ENCODE data around the gene PITX3. TPM values are rescaled to one million over a fixed set of nuclear protein-coding genes. Genes with fewer than 3 reads are reported as not detected.

The PITX3 gene
- 0.25 to 0.37 TPM (median 0.30 TPM) in 4 of 5 replicates, not detected in the other for total RNA-seq (2022; extraction: Qiagen RNA extraction; ENCODE audit: low read depth)

DNA sequence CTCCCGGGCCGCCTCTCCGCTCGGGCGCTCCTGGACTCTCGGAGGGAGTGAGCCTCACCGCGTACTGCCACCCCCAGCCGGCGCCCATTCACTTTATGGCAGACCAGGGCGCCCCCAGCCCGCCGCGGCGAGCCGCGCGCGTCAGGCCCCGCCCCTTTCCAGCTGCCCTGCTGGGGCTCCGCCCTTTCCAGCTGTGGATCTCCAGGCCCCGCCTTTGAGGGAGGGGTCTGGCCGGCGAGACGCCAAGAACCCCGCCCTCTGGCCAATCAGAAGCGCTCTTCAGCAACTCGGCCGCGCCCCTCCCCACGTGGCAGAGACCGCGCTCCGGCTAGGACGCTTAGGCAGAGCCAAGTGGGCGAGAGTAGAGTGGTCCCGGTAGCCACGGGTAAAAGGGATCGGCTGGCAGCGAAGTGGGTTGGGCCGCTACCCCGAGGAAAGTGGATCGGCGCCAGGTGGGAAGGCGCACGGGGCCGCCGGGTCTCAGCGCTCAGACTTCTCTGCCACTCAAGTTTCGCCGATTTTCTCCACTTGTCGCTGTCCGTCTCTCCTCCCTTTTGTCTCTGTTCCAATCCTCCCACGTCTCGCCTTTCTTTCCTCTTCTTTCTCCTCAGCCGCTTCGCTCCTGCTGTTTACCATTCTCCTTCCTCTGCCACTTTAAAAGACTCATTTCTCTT is at the start of gene PITX3:
Gene PITX3 (minus strand): TSS at position 69 of the 674 bp plus-strand sequence. CDS start 9,432 bp downstream, outside the sequence.

GRCh38 chr10:102245082-102245931 is 4.0 kb upstream of the PITX3 start, which contains the start of gene GBF1:
Gene GBF1 (plus strand): TSS chr10:102245532. CDS start chr10:102258939, 13,407 bp downstream.

DNA sequence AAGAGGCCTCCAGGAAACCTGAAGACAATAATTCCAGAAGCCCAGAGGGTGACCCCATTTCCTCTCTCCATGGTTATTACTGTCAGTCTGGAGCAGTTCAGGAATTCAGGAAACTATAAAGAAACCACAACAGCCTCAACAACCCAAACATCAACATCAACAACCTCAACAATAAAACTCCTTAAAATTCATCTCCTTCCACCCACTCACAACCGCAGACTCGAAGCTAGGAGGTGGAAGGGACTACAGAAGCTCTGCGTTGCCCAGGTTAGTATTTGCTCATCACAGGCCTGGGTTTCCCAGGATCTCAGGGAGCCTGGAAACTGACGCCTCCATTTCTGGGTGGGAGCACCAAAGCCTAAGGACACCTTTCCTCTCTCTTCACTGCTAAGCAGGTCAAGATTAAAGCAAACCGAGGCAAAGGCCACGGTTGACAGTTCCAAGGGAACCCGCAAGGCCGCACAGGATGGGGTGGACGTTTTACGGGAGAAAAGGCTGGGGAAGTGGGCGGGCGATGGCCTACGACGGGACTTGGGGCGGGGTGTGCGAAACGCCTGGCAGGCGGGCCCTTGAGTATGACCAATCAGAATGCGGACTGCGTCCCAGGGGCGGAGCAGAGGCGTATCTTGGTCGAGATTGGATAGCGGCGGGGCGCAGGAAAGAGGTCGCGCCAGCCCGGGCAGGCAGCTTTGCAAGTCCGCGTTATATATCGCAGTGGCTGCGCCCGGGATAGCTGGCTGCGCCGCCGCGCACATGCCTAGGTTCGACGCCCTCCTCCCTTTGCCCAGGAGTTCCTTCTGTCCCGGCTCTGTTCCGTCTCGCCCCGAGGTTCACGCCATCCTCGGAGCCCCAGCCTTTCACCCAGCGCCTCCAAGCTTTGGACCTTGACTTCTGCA is 15.4 kb downstream of the PITX3 start, which contains the start of gene ELOVL3:
Gene ELOVL3 (plus strand): TSS at position 654 of the 896 bp plus-strand sequence. CDS start 250 bp downstream, outside the sequence.

Other genes starting within 250 kb of the PITX3 start
- gene ARMH3, start 185.3 kb downstream of the PITX3 start, total RNA-seq (2022; extraction: Qiagen RNA extraction; ENCODE audit: low read depth), result 11.9 to 12.7 TPM (median 12.6 TPM) in 5 replicates
- gene HPS6, start 176.2 kb downstream of the PITX3 start, total RNA-seq (2022; extraction: Qiagen RNA extraction; ENCODE audit: low read depth), result 28.9 to 36.0 TPM (median 34.4 TPM) in 5 replicates
- gene LDB1, start 121.1 kb downstream of the PITX3 start, total RNA-seq (2022; extraction: Qiagen RNA extraction; ENCODE audit: low read depth), result 32.9 to 44.4 TPM (median 40.0 TPM) in 5 replicates
- gene PPRC1, start 108.5 kb downstream of the PITX3 start, total RNA-seq (2022; extraction: Qiagen RNA extraction; ENCODE audit: low read depth), result 54.6 to 69.2 TPM (median 61.3 TPM) in 5 replicates
- gene NOLC1, start 89.1 kb downstream of the PITX3 start, total RNA-seq (2022; extraction: Qiagen RNA extraction; ENCODE audit: low read depth), result 198 to 200 TPM (median 200 TPM) in 5 replicates
- 0.22 to 0.39 TPM (median 0.23 TPM) in 5 replicates for gene ELOVL3, start 15.2 kb downstream of the PITX3 start, total RNA-seq (2022; extraction: Qiagen RNA extraction; ENCODE audit: low read depth)
- gene GBF1, start 4.0 kb upstream of the PITX3 start, total RNA-seq (2022; extraction: Qiagen RNA extraction; ENCODE audit: low read depth), result 20.4 to 29.7 TPM (median 27.3 TPM) in 5 replicates
- gene NFKB2, start 154.2 kb upstream of the PITX3 start, total RNA-seq (2022; extraction: Qiagen RNA extraction; ENCODE audit: low read depth), result 73.7 to 124 TPM (median 95.5 TPM) in 5 replicates
- 0.51 to 0.80 TPM (median 0.64 TPM) in 5 replicates for gene PSD, start 177.3 kb upstream of the PITX3 start, total RNA-seq (2022; extraction: Qiagen RNA extraction; ENCODE audit: low read depth)
- 5.5 to 11.6 TPM (median 8.9 TPM) in 5 replicates for gene FBXL15, start 179.3 kb upstream of the PITX3 start, total RNA-seq (2022; extraction: Qiagen RNA extraction; ENCODE audit: low read depth)
- 61.4 to 65.1 TPM (median 63.5 TPM) in 5 replicates for gene CUEDC2, start 191.1 kb upstream of the PITX3 start, total RNA-seq (2022; extraction: Qiagen RNA extraction; ENCODE audit: low read depth)
- gene C10orf95, start 210.0 kb upstream of the PITX3 start, total RNA-seq (2022; extraction: Qiagen RNA extraction; ENCODE audit: low read depth), result 0.09 to 0.26 TPM (median 0.16 TPM) in 5 replicates